K562 (cell line): Measurements from ENCODE around the gene RPRML. TPM values are rescaled to one million over a fixed set of nuclear protein-coding genes. Genes with fewer than 3 reads are reported as not detected.

Experiments
- ATF7 ChIP-seq: fragments of 450-650 bp; IDR thresholded peaks from 2 replicates; pipeline ENCODE4 v1.7.1; 2014; ENCODE audit warnings: mild to moderate bottlenecking, moderate library complexity
- C11orf30 ChIP-seq: fragments of 450-650 bp; IDR thresholded peaks from 2 replicates; pipeline ENCODE4 v1.6.1; 2016; ENCODE audit warnings: low read depth, mild to moderate bottlenecking
- CHAMP1 ChIP-seq: fragments of 450-650 bp; IDR thresholded peaks from 2 replicates; pipeline ENCODE4 v1.6.1; 2016; ENCODE audit warnings: mild to moderate bottlenecking
- DPF2 ChIP-seq: fragments of 450-650 bp; IDR thresholded peaks from 2 replicates; pipeline ENCODE4 v1.6.1; 2016
- ELK1 ChIP-seq: sonication (generic); formaldehyde crosslinking; IDR thresholded peaks from 2 replicates; pipeline ENCODE4 v1.8.1; 2022; ENCODE audit warnings: missing genetic modification reagents
- HMBOX1 ChIP-seq: sonication (generic); IDR thresholded peaks from 2 replicates; pipeline ENCODE4 v1.6.1; 2016
- LEF1 ChIP-seq: fragments of 450-650 bp; IDR thresholded peaks from 2 replicates; pipeline ENCODE4 v1.6.1; 2016; ENCODE audit warnings: mild to moderate bottlenecking
- RCOR1 ChIP-seq, 2 experiments: IDR thresholded peaks; 2 replicates each; pipeline ENCODE4 v1.6.1; 2012; ENCODE audit warnings: low read depth in 2 of 2, low read length in 2 of 2, borderline replicate concordance in 1 of 2, improper control_type of control experiment in 1 of 2
- REST ChIP-seq, 2 experiments: fragments of 450-650 bp; formaldehyde crosslinking in 1 of 2; IDR thresholded peaks; 2 replicates each; pipeline versions ENCODE4 v1.4.0 to v1.6.1; 2014 to 2020; ENCODE audit warnings: mild to moderate bottlenecking in 2 of 2, borderline replicate concordance in 1 of 2, low read depth in 1 of 2
- SIN3A ChIP-seq, 2 experiments: fragments of 150-350 bp in 1 of 2; IDR thresholded peaks; 2 replicates each; pipeline ENCODE4 v1.6.1; 2011 to 2016; ENCODE audit warnings: borderline replicate concordance in 2 of 2, low read depth in 2 of 2, low read length in 2 of 2, mild to moderate bottlenecking in 2 of 2, moderate library complexity in 2 of 2; ENCODE audit not compliant: control insufficient read depth in 1 of 2
- SMC3 ChIP-seq: conservative IDR thresholded peaks from 2 replicates; pipeline ENCODE4 v1.6.1; 2011; ENCODE audit warnings: low read depth, low read length, improper control_type of control experiment; ENCODE audit not compliant: insufficient read depth
- ZC3H11A ChIP-seq: IDR thresholded peaks from 2 replicates; pipeline ENCODE4 v1.6.1; 2012; ENCODE audit warnings: low read depth, low read length, improper control_type of control experiment
- polyA plus RNA-seq, 8 experiments: library from polyadenylated mRNA; depleted of rRNA in 4 of 8; stranded (reverse) in 5 of 8; unstranded in 3 of 8; fragments of >200 nt; fragmentation: Nextera tagmentation in 2 of 8; fragmentation: Illumina TruSeq in 1 of 8; extraction: Ambion mirVana in 2 of 8; extraction: Trizol in 1 of 8; gene quantifications; 2 replicates each; pipeline versions ENCODE4 v1.2.1 to v1.2.3, GENCODE V29; 2011 to 2014; ENCODE audit warnings: inconsistent platforms in 1 of 8, missing spikeins in 1 of 8
- total RNA-seq, 7 experiments: library from RNA; depleted of rRNA in 6 of 7; stranded (reverse); fragments of >200 nt in 6 of 7; fragmentation: Illumina TruSeq in 2 of 7; extraction: Trizol in 2 of 7; gene quantifications; 2 replicates each; pipeline versions ENCODE4 v1.2.1 to v1.2.3, GENCODE V29; 2011 to 2021; ENCODE audit warnings: low replicate concordance in 1 of 7

The RPRML gene
- total and polyA plus RNA-seq, 9 of the 15 experiments (the other 6 are each of a cell fraction or from before 2014, with no cell fraction given): not detected

GRCh38 chr17:46976626-46977270, 2.3 kb downstream of the RPRML start (continued):
- no peak for TF ChIP-seq ELK1 (CRISPR knock-in tag)
- TF ChIP-seq RCOR1 (IDR thresholded peaks at IDR 0.05; ENCODE audit: borderline replicate concordance in 1 of 2, low read depth in 2 of 2, low read length in 2 of 2): peak in 1 of 2 experiments; percentile 43; a peak in 1 of 4 replicates
- peak; percentile 83 for TF ChIP-seq C11orf30
- 0 out of 2 replicates have a peak, but pooled peaks have one; percentile 16 for TF ChIP-seq ATF7
- peak; percentile 93 for TF ChIP-seq REST (IDR thresholded peaks at IDR 0.05; ENCODE audit: borderline replicate concordance)
- no peak for TF ChIP-seq REST (CRISPR knock-in tag; IDR thresholded peaks at IDR 0.05; ENCODE audit: low read depth)
- TF ChIP-seq CHAMP1: no peak
- 0 out of 2 replicates have a peak, but pooled peaks have one; percentile 7 for TF ChIP-seq SMC3
- peak; percentile 29; the same call in 1 of the 2 replicates for TF ChIP-seq HMBOX1
- TF ChIP-seq SIN3A (IDR thresholded peaks at IDR 0.05; ENCODE audit: borderline replicate concordance in 2 of 2, control insufficient read depth in 1 of 2, low read depth in 2 of 2, low read length in 2 of 2): no peak
- TF ChIP-seq ZC3H11A: no peak
- TF ChIP-seq LEF1: peak; percentile 41; the same call in 1 of the 2 replicates
- TF ChIP-seq DPF2: peak; percentile 90
